WERI-Rb-1 (cell line): Measurements from ENCODE around the gene PDCD2.

ENCODE experiments used
- DNase-seq: peaks from one replicate; pipeline ENCODE4 v3.0.0-alpha.2; 2020
- H3K27ac ChIP-seq: fragments of 250-450 bp; sonication (Bioruptor Pico); 2 replicates; pipeline ENCODE4 v1.5.1; 2020; ENCODE audit warnings: mild to moderate bottlenecking, moderate library complexity
- H3K27me3 ChIP-seq: fragments of 250-450 bp; sonication (Bioruptor Pico); 2 replicates; pipeline ENCODE4 v1.5.1; 2021; ENCODE audit warnings: mild to moderate bottlenecking, low read depth, moderate library complexity; ENCODE audit not compliant: insufficient read depth, severe bottlenecking
- H3K36me3 ChIP-seq: fragments of 250-450 bp; sonication (Bioruptor Pico); 2 replicates; pipeline ENCODE4 v1.5.1; 2020; ENCODE audit warnings: mild to moderate bottlenecking, moderate library complexity
- H3K4me3 ChIP-seq: 2 replicates; pipeline ENCODE4 v1.5.1; 2011; ENCODE audit warnings: low read depth, mild to moderate bottlenecking, control low read depth, low read length
- H3K9me3 ChIP-seq: fragments of 250-450 bp; sonication (Bioruptor Pico); 2 replicates; pipeline ENCODE4 v1.5.1; 2021; ENCODE audit warnings: mild to moderate bottlenecking, moderate library complexity; ENCODE audit not compliant: severe bottlenecking
- CTCF ChIP-seq: IDR thresholded peaks from 2 replicates; pipeline ENCODE4 v1.5.1; 2011; ENCODE audit warnings: low read depth, mild to moderate bottlenecking, control low read depth, inconsistent platforms, low read length

The PDCD2 gene

GRCh38 chr6:170554013-170554795, 30.2 kb downstream of the PDCD2 start, which contains the start of gene TBP:
TBP (plus strand) TSS chr6:170554369; CDS start chr6:170557030, 2,661 bp downstream.
- H3K9me3 ChIP-seq: no peaks in the 10 kb centered on the region
- H3K27me3 ChIP-seq: no peaks in the 10 kb centered on the region
- peak within 1 kb of the TSS; percentile 94 for H3K27ac ChIP-seq
- H3K36me3 ChIP-seq: peaks cover 32% of the 10 kb centered on the region
- H3K4me3 ChIP-seq: peak within 1 kb of the TSS; percentile 98
- DNase-seq: peak; percentile 97
- no peak for TF ChIP-seq CTCF

GRCh38 chr6:170553534-170554012, 30.9 kb downstream of the PDCD2 start:
- H3K36me3 ChIP-seq: peaks cover 32% of the 10 kb centered on the region
- peak overlapping the region; percentile 98 for H3K4me3 ChIP-seq
- TF ChIP-seq CTCF: no peak
- H3K27ac ChIP-seq: peak overlapping the region; percentile 18
- DNase-seq: no peak
- no peaks in the 10 kb centered on the region for H3K9me3 ChIP-seq
- no peaks in the 10 kb centered on the region for H3K27me3 ChIP-seq

DNA sequence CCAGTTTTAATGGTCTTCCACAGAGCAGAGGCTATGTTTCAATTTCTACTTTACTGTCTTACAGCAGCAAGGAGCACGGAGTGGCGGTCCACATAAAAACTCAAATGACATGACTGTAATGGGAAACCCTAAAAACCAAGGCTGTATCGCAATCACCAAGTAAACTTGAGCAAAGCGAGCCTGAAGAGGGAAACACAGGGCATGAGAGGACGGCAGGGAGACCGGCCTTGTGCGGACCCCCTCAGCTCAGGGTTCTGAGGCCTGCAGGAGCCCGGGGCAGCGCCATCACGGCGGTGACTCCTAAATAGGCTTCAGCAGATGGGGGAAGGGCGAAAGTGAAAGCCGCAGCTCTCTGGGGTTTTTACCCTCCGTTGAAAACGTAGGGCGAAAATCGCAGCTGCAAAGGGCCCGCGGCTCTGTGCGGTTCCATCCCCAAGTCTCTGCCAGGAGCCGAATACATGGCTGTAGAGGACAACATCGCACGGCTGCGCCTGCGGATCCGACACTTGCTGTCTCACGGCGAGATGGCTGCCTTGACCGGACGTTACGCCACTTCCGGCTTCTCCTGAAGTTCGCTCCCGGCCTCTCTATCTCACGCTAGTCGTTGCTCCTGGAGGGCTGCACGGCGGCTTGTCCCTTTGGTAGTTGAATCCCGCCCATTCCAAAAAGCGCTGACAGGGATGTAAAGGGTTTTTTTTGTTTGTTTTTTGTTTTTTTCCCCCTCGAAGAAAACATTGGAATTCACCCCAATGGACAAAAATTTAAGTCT, 31.5 kb downstream of the PDCD2 start, which contains the start of gene PSMB1:
Gene PSMB1, minus strand, starts transcription at position 543 of the 769 bp plus-strand sequence. Its CDS starts 65 bp downstream, at position 478.
- Histone ChIP-seq H3K9me3 (no peaks in the 10 kb centered on the region), H3K4me3 (peak within 1 kb of the TSS; percentile 98), H3K36me3 (peaks cover 34% of the 10 kb centered on the region), H3K27ac (peak within 1 kb of the TSS; percentile 94), H3K27me3 (no peaks in the 10 kb centered on the region)
- peak; percentile 92 for DNase-seq
- no peak for TF ChIP-seq CTCF

- no peak for DNase-seq
- Histone ChIP-seq H3K27ac (no peak overlapping the region), H3K4me3 (no peak overlapping the region), H3K9me3 (no peaks in the 10 kb centered on the region), H3K36me3 (peaks cover 98% of the 10 kb centered on the region), H3K27me3 (no peaks in the 10 kb centered on the region)
- no peak for TF ChIP-seq CTCF
Measured at GRCh38 chr6:170545405-170545804, 39.0 kb downstream of the PDCD2 start.

GRCh38 chr6:170542031-170542719, 42.3 kb downstream of the PDCD2 start:
- peaks cover 93% of the 10 kb centered on the region for H3K36me3 ChIP-seq
- no peaks in the 10 kb centered on the region for H3K9me3 ChIP-seq
- DNase-seq: no peak
- H3K27me3 ChIP-seq: no peaks in the 10 kb centered on the region
- no peak for TF ChIP-seq CTCF
- no peak overlapping the region for H3K27ac ChIP-seq
- H3K4me3 ChIP-seq: no peak overlapping the region
